ENCODE results near the gene MCU. TPM values are rescaled to one million over a fixed set of nuclear protein-coding genes. Genes with fewer than 3 reads are reported as not detected.

Gene MCU
- polyA plus RNA-seq, 1 of the 3 experiments (the other 2 are of a cell fraction), result 20.6 TPM

- H2AFZ ChIP-seq (ENCODE audit: low read depth), result no peak overlapping the region
- H3K9me3 ChIP-seq, result peaks cover 7% of the 10 kb centered on the region
- TF ChIP-seq ZBTB33 (IDR thresholded peaks at IDR 0.05; ENCODE audit: borderline replicate concordance, low read depth) (no peak), GABPA (IDR thresholded peaks at IDR 0.05; ENCODE audit: low read depth) (no peak), NFIC (IDR thresholded peaks at IDR 0.05; ENCODE audit: borderline replicate concordance) (no peak), PBX3 (IDR thresholded peaks at IDR 0.05) (no peak), RFX5 (IDR thresholded peaks at IDR 0.05; ENCODE audit: low read length) (no peak), EZH2phosphoT487 (IDR thresholded peaks at IDR 0.05; ENCODE audit: borderline replicate concordance, low read depth) (no peak), FOXM1 (IDR thresholded peaks at IDR 0.05; ENCODE audit: low read depth) (no peak), CHD2 (IDR thresholded peaks at IDR 0.05; ENCODE audit: low read length, partially characterized antibody) (no peak), MAX (IDR thresholded peaks at IDR 0.05; ENCODE audit: low read depth) (no peak), JUND (IDR thresholded peaks at IDR 0.05) (no peak), RAD21 (IDR thresholded peaks at IDR 0.05; ENCODE audit: low read length) (no peak), TEAD4 (IDR thresholded peaks at IDR 0.05; ENCODE audit: borderline replicate concordance, insufficient read depth) (no peak), ELF1 (IDR thresholded peaks at IDR 0.05) (no peak), IRF3 (IDR thresholded peaks at IDR 0.05; ENCODE audit: low read depth, low read length) (no peak), TCF12 (IDR thresholded peaks at IDR 0.05) (no peak), NRF1 (IDR thresholded peaks at IDR 0.05; ENCODE audit: low read depth, low read length) (no peak)
- peaks cover 8% of the 10 kb centered on the region for H3F3A ChIP-seq (replicated peaks; ENCODE audit: insufficient read depth)
- H3K4me2 ChIP-seq, result no peak overlapping the region
- peaks cover 35 to 49% of the 10 kb centered on the region in 2 experiments for H3K36me3 ChIP-seq (replicated peaks in 1 of 2; ENCODE audit: control insufficient read depth in 1 of 2, insufficient read depth in 2 of 2, low read length in 1 of 2)
- ChIA-PET POLR2A (no interaction called here), CTCF (no interaction called here)
- no peaks in the 10 kb centered on the region for H3K9me2 ChIP-seq
- H3K9ac ChIP-seq, result no peak overlapping the region
- H3K27me3 ChIP-seq (ENCODE audit: insufficient read depth), result no peaks in the 10 kb centered on the region
- 91% methylated on average over 2 of the region's 2 CpGs for WGBS (ENCODE audit: low lambda C conversion rate)
- H4K20me1 ChIP-seq (ENCODE audit: insufficient read depth), result no peaks in the 10 kb centered on the region
- no peak overlapping the region for H3K4me3 ChIP-seq (ENCODE audit: low read depth in 2 of 2, low read length in 1 of 2)
- no peak overlapping the region for H3K27ac ChIP-seq (ENCODE audit: low read depth in 2 of 2, low read length in 1 of 2)
- no peaks in the 10 kb centered on the region; a peak in 1 of 4 replicates for H3K4me1 ChIP-seq (ENCODE audit: control insufficient read depth in 1 of 2, insufficient read depth in 2 of 2, low read depth in 1 of 2, low read length in 1 of 2)
- no peak for DNase-seq
- no peaks in the 10 kb centered on the region for H3K79me2 ChIP-seq (ENCODE audit: insufficient read depth)
These were observed 191.9 kb downstream of the MCU start for GRCh38 chr10:72883861-72884260.

All from SK-N-SH (cell line).